Gastrocnemius medialis (tissue), 4 donors: ENCODE data around the gene NTM.

ENCODE experiments used
- POLR2A ChIP-seq, 2 donors: fragments of 450-650 bp; IDR thresholded peaks; one replicate each; pipeline ENCODE4 v1.6.1; 2017; ENCODE audit warnings: antibody characterized with exemption in 2 of 2, mild to moderate bottlenecking in 2 of 2, moderate library complexity in 2 of 2
- TF ChIP-seq, protein P1 (sequence below), 5 experiments: fragments of 450-650 bp in 3 of 5; fragments of 200-600 bp in 2 of 5; sonication (generic) in 2 of 5; IDR thresholded peaks in 4 of 5; conservative IDR thresholded peaks in 1 of 5; 1 replicate in 4 of 5; 2 replicates in 1 of 5; pipeline ENCODE4 v1.5.1; 2016 to 2019; ENCODE audit warnings: antibody characterized with exemption in 5 of 5, mild to moderate bottlenecking in 3 of 5, moderate library complexity in 3 of 5

DNA sequence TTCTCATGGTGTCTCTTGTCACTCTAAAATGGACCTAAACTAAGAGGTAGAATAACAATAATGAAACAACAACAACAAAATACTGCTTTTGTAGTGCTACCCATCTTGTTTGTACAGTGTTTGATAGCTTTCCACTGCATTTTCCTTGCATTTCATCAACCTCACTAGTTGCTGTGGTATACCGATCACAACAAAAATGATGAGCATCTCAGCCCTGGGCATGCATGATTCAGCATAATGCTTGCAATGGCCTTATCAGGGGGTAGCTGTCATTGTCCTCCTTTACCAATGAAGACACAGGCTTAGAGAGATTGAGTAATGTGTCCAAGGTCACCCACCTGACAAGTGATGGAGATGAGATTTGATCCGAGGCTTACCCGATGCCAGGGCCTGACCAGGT lies 682.5 kb downstream of the NTM start:
- TF ChIP-seq, protein P1, sequence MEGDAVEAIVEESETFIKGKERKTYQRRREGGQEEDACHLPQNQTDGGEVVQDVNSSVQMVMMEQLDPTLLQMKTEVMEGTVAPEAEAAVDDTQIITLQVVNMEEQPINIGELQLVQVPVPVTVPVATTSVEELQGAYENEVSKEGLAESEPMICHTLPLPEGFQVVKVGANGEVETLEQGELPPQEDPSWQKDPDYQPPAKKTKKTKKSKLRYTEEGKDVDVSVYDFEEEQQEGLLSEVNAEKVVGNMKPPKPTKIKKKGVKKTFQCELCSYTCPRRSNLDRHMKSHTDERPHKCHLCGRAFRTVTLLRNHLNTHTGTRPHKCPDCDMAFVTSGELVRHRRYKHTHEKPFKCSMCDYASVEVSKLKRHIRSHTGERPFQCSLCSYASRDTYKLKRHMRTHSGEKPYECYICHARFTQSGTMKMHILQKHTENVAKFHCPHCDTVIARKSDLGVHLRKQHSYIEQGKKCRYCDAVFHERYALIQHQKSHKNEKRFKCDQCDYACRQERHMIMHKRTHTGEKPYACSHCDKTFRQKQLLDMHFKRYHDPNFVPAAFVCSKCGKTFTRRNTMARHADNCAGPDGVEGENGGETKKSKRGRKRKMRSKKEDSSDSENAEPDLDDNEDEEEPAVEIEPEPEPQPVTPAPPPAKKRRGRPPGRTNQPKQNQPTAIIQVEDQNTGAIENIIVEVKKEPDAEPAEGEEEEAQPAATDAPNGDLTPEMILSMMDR (IDR thresholded peaks at IDR 0.05 in 4 of 5, conservative IDR thresholded peaks at IDR 0.05 in 1 of 5) = no peak
- TF ChIP-seq POLR2A (IDR thresholded peaks at IDR 0.05) = no peak
